CD4-positive, alpha-beta memory T cell (primary cell): ENCODE measurements around the gene XRN2. TPM values are rescaled to one million over a fixed set of nuclear protein-coding genes. Genes with fewer than 3 reads are reported as not detected.

Experiments used
- CTCF ChIA-PET: fragments of 350-600 bp; sonication (Branson Sonifier 250); formaldehyde crosslinking; loops from one replicate; lab custom pipeline; 2021; ENCODE audit warnings: inconsistent platforms; ENCODE audit not compliant: partially characterized antibody; lab: Charles Lee
- POLR2A ChIA-PET: fragments of 350-600 bp; sonication (Branson Sonifier 250); formaldehyde crosslinking; loops from one replicate; lab custom pipeline; 2021; ENCODE audit not compliant: partially characterized antibody; lab: Charles Lee
- DNase-seq, 5 donors: peaks; one replicate each; pipeline versions ENCODE4 v3.0.0 to v3.0.0-alpha.2; 2020 to 2022; ENCODE audit warnings: mixed read lengths in 1 of 5
- H3K27ac ChIP-seq: one replicate; pipeline ENCODE4 v1.7.0; 2013; ENCODE audit warnings: low read depth, low read length
- H3K27me3 ChIP-seq: 2 replicates; pipeline ENCODE4 v1.7.0; 2013; ENCODE audit warnings: mild to moderate bottlenecking, low read length, moderate library complexity; ENCODE audit not compliant: insufficient read depth
- H3K36me3 ChIP-seq: 2 replicates; pipeline ENCODE4 v1.7.0; 2013; ENCODE audit warnings: mild to moderate bottlenecking, low read length, moderate library complexity; ENCODE audit not compliant: insufficient read depth
- H3K4me1 ChIP-seq: 2 replicates; pipeline ENCODE4 v1.7.0; 2013; ENCODE audit warnings: mild to moderate bottlenecking, low read length, moderate library complexity; ENCODE audit not compliant: insufficient read depth
- H3K4me3 ChIP-seq, 2 donors: one replicate each; pipeline ENCODE4 v1.7.0; 2013; ENCODE audit warnings: low read length in 2 of 2, mild to moderate bottlenecking in 1 of 2
- H3K9me3 ChIP-seq, 2 donors: one replicate each; pipeline ENCODE4 v1.7.0; 2013; ENCODE audit warnings: low read length in 2 of 2, control low read depth in 1 of 2; ENCODE audit not compliant: control insufficient read depth in 1 of 2
- H3K27ac Mint-ChIP-seq, 7 donors: one replicate each; pipeline ENCODE4 v1.8.0; 2020 to 2021; ENCODE audit warnings: mixed read lengths in 7 of 7, mild to moderate bottlenecking in 6 of 7, inconsistent platforms in 3 of 7, moderate library complexity in 3 of 7
- H3K27me3 Mint-ChIP-seq, 2 donors: one replicate each; pipeline ENCODE4 v1.8.0; 2020 to 2021; ENCODE audit warnings: mixed read lengths in 2 of 2
- H3K36me3 Mint-ChIP-seq, 2 donors: one replicate each; pipeline ENCODE4 v1.8.0; 2020 to 2021; ENCODE audit warnings: mixed read lengths in 2 of 2, inconsistent platforms in 1 of 2, mild to moderate bottlenecking in 1 of 2
- H3K4me1 Mint-ChIP-seq, 4 donors: one replicate each; pipeline ENCODE4 v1.8.0; 2020 to 2021; ENCODE audit warnings: mixed read lengths in 4 of 4, mild to moderate bottlenecking in 1 of 4
- H3K4me3 Mint-ChIP-seq, 8 donors: one replicate each; pipeline ENCODE4 v1.8.0; 2020 to 2021; ENCODE audit warnings: mixed read lengths in 8 of 8, mild to moderate bottlenecking in 7 of 8, moderate library complexity in 6 of 8, inconsistent platforms in 3 of 8
- H3K9me3 Mint-ChIP-seq, 8 donors: one replicate each; pipeline ENCODE4 v1.8.0; 2020 to 2021; ENCODE audit warnings: mixed read lengths in 8 of 8, mild to moderate bottlenecking in 5 of 8, inconsistent platforms in 3 of 8, moderate library complexity in 1 of 8
- intact Hi-C: fragments of 100-400 bp; cut with micrococcal nuclease; formaldehyde crosslinking; loops from one replicate; pipeline ENCODE4 v1.15.1; 2023
- polyA plus RNA-seq, 2 donors: library from polyadenylated mRNA; unstranded; fragments of 300-500 nt; fragmentation: Illumina TruSeq; gene quantifications; one replicate each; pipeline ENCODE4 v1.2.3, GENCODE V29; 2021
- total RNA-seq, 2 experiments: library from RNA; stranded (reverse); gene quantifications; one replicate each; pipeline ENCODE4 v1.2.3, GENCODE V29; 2021

The XRN2 gene
- total and polyA plus RNA-seq, 4 experiments from 2014 or later, result 52.8 to 80.3 (median 64.6) TPM

DNA sequence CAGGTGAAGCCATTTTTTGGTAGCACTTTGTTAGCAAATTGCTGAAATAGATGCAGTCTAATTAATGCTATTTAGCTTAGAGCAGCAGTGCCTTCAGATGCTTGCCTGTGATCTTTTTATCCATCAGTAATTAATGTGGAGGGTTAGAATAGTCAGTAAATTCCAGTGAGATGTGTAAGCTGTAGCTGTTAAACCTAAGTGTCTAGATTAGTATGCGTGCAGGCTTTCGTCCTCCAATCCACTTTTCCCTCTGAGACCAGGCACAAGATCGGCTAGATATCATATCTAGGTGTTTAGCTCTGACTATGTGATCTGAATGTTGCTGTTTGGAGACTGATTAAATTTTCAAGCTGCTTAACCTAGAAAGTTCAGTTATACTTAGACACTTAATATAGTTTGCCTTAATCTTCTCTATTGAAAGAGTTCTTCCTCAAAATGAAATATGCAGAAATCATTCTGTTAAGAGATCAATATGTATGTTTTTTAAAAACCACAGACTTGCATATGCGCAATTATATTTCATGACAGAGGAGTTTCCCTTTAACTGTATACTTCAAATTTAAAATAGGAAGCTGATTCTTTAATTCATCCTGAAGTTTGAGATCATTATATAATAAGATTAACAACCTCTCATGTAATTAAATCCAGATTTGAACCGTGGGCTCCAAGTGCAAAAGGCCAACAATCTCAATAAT is 41.2 kb downstream of the XRN2 start:
- no peak overlapping the region for H3K27ac ChIP-seq
- no peaks in the 10 kb centered on the region for H3K4me1 ChIP-seq
- intact Hi-C loops, result no loop called here
- no peak for DNase-seq
- no peaks in the 10 kb centered on the region for H3K9me3 ChIP-seq
- no peak overlapping the region for H3K4me3 Mint-ChIP-seq
- H3K27me3 Mint-ChIP-seq, result no peaks in the 10 kb centered on the region
- no peak overlapping the region for H3K4me3 ChIP-seq
- H3K36me3 ChIP-seq, result peaks cover 44% of the 10 kb centered on the region
- peaks cover 0 to 3% (median 1%) of the 10 kb centered on the region in 4 donors for H3K4me1 Mint-ChIP-seq
- POLR2A ChIA-PET, result interaction anchor here (0.8 kb wide), 1 partner anchor 12 kb away, joined by 3 read pairs; no protein-coding TSS in a partner anchor
- peak overlapping the region in 1 of 7 donors; percentile 5 for H3K27ac Mint-ChIP-seq
- no peaks in the 10 kb centered on the region for H3K27me3 ChIP-seq
- no peaks in the 10 kb centered on the region for H3K9me3 Mint-ChIP-seq
- CTCF ChIA-PET, result interaction anchor here (0.9 kb wide), 1 partner anchor 109 kb away, joined by 4 read pairs; no protein-coding TSS in a partner anchor
- peaks cover 56 to 72% of the 10 kb centered on the region in 2 donors for H3K36me3 Mint-ChIP-seq

DNA sequence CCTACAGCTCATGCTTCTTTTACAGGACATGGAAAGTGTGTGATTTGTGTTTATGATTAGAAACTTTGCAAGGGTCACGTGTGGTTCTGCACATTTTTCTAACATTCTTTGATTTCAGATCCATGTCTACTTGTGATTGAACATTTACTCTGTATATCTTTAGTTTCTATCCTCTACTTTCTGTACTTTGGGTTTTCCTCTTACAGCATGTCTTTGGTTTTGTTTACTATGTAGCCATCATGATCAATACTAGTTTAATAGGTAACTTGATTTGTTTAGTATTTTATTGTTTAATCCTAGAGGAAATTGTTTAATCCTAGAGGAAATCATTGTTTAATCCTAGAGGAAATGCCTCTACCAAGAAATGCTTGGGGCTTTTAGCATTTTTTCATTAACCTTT is 41.8 kb downstream of the XRN2 start:
- H3K36me3 Mint-ChIP-seq, result peaks cover 52 to 71% of the 10 kb centered on the region in 2 donors
- peaks cover 41% of the 10 kb centered on the region for H3K36me3 ChIP-seq
- H3K4me3 Mint-ChIP-seq, result no peak overlapping the region
- H3K27ac ChIP-seq, result no peak overlapping the region
- no peaks in the 10 kb centered on the region for H3K27me3 ChIP-seq
- ChIA-PET POLR2A (interaction anchor here (0.8 kb wide), 1 partner anchor 12 kb away, joined by 3 read pairs; no protein-coding TSS in a partner anchor), CTCF (interaction anchor here (0.9 kb wide), 1 partner anchor 109 kb away, joined by 4 read pairs; no protein-coding TSS in a partner anchor)
- no peak for DNase-seq
- H3K27ac Mint-ChIP-seq, result no peak overlapping the region
- H3K4me3 ChIP-seq, result no peak overlapping the region
- H3K4me1 Mint-ChIP-seq, result peaks cover 0 to 2% (median under 1%) of the 10 kb centered on the region in 4 donors
- H3K27me3 Mint-ChIP-seq, result no peaks in the 10 kb centered on the region
- no peaks in the 10 kb centered on the region for H3K4me1 ChIP-seq
- intact Hi-C loops, result no loop called here
- no peaks in the 10 kb centered on the region for H3K9me3 ChIP-seq
- H3K9me3 Mint-ChIP-seq, result no peaks in the 10 kb centered on the region

DNA sequence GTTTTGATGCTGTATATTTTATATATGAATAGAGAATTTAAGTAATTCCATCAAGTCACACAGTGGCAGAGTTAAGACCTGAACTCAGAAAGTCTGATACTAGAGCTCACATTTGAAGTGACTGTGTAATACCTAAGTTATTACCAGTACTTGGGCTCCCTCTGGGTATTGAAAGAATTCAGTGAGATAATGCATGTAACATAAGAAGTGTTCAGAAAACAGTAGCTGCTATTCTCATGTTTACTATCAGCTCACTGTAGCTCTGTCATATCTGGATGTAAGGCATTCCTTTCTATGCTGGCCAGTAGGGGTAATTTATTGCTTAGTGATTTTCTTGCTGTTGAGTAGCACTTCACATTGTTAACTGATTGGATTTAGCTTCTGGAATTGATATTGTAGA is 49.6 kb downstream of the XRN2 start:
- no peaks in the 10 kb centered on the region for H3K9me3 ChIP-seq
- Mint-ChIP-seq H3K4me1 (peaks cover 0 to 1% (median 0%) of the 10 kb centered on the region in 4 donors), H3K9me3 (no peaks in the 10 kb centered on the region), H3K4me3 (no peak overlapping the region), H3K27ac (no peak overlapping the region), H3K27me3 (no peaks in the 10 kb centered on the region), H3K36me3 (peaks cover 33 to 48% of the 10 kb centered on the region in 2 donors)
- DNase-seq, result no peak
- no peak overlapping the region for H3K4me3 ChIP-seq
- intact Hi-C loops, result no loop called here
- H3K27me3 ChIP-seq, result no peaks in the 10 kb centered on the region
- CTCF ChIA-PET, result no interaction called here
- peaks cover 22% of the 10 kb centered on the region for H3K36me3 ChIP-seq
- POLR2A ChIA-PET, result interaction anchor here (1.1 kb wide), 1 partner anchor 49 kb away, joined by 6 read pairs; the partner anchor contains the start of gene XRN2
- H3K27ac ChIP-seq, result no peak overlapping the region
- no peaks in the 10 kb centered on the region for H3K4me1 ChIP-seq

DNA sequence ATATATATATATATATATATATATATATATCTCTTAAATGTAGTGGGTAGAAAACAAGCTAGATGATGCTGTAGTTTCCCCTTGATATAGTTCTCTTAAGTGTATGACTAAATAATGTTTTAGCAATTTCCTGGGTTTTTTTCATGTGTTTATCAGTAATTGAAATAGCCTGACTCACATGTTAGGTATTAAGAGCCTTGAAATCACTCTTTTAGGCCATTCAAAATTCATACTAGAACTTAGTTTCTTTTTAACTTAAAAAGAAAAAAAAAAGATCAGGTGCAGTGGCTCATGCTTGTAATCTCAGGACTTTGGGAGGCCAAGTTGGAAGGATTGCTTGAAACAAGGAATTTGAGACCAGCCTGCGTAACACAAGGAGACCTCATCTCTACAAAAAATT is 50.1 kb downstream of the XRN2 start:
- POLR2A ChIA-PET, result interaction anchor here (1.1 kb wide), 1 partner anchor 50 kb away, joined by 6 read pairs; the partner anchor contains the start of gene XRN2
- peaks cover 33 to 46% of the 10 kb centered on the region in 2 donors for H3K36me3 Mint-ChIP-seq

DNA sequence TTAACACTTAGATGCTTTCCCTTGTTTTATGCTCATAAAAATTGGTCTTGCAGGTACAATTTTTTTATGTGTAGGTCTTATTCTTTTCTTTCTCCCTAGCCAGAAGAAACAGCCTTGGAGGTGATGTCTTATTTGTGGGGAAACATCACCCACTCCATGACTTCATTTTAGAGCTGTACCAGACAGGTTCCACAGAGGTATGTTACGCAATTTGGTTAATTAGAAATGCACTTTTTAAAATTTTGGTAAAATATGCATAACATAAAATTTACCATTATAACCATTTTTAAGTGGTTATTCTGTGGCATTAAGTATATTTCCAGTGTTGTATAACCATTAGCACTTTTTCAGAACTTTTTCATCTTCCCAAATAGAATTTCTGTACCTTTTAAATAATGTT is 52.9 kb downstream of the XRN2 start:
- H3K4me1 ChIP-seq, result no peaks in the 10 kb centered on the region
- H3K4me3 ChIP-seq, result no peak overlapping the region
- ChIA-PET POLR2A (interaction anchor here (1.2 kb wide), 1 partner anchor 11 kb away, joined by 3 read pairs; no protein-coding TSS in a partner anchor), CTCF (no interaction called here)
- Mint-ChIP-seq H3K4me1 (peaks cover 0 to 5% (median 3%) of the 10 kb centered on the region in 4 donors), H3K27me3 (no peaks in the 10 kb centered on the region), H3K4me3 (no peak overlapping the region), H3K27ac (no peak overlapping the region), H3K9me3 (no peaks in the 10 kb centered on the region), H3K36me3 (peaks cover 37 to 48% of the 10 kb centered on the region in 2 donors)
- H3K27ac ChIP-seq, result no peak overlapping the region
- no peaks in the 10 kb centered on the region for H3K9me3 ChIP-seq
- no peak for DNase-seq
- no peaks in the 10 kb centered on the region for H3K27me3 ChIP-seq
- peaks cover 28% of the 10 kb centered on the region for H3K36me3 ChIP-seq
- intact Hi-C loops, result no loop called here

More for the DNA sequence above, 50.1 kb downstream of the XRN2 start:
- no peaks in the 10 kb centered on the region for H3K4me1 ChIP-seq
- H3K27ac ChIP-seq, result no peak overlapping the region
- CTCF ChIA-PET, result interaction anchor here (0.9 kb wide), 1 partner anchor 494 kb away, joined by 3 read pairs; no protein-coding TSS in a partner anchor
- intact Hi-C loops, result no loop called here
- Mint-ChIP-seq H3K4me3 (no peak overlapping the region), H3K27me3 (no peaks in the 10 kb centered on the region), H3K4me1 (peaks cover 0 to 1% (median 0%) of the 10 kb centered on the region in 4 donors), H3K27ac (peak overlapping the region in 1 of 7 donors; percentile 13), H3K9me3 (no peaks in the 10 kb centered on the region)
- DNase-seq, result no peak
- no peak overlapping the region for H3K4me3 ChIP-seq
- H3K9me3 ChIP-seq, result no peaks in the 10 kb centered on the region
- peaks cover 24% of the 10 kb centered on the region for H3K36me3 ChIP-seq
- no peaks in the 10 kb centered on the region for H3K27me3 ChIP-seq

DNA sequence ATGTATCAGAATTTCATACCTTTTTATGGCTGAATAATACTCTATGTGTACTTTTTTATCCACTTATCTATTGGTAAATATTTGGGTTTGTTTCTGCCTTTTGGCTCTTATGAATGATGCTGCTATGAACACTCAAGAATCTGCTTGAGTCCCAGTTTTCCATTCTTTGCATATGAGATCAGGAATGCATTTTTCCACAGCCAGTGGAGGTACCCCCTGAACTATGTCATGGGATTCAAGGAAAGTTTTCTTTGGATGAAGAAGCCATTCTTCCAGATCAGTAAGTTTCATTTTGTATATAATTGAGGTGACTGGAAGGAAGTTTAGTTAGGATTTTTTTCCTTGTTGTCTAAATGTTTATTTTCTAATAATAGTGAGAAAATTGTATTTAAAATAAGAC is 53.3 kb downstream of the XRN2 start:
- no peaks in the 10 kb centered on the region for H3K27me3 Mint-ChIP-seq
- H3K4me3 Mint-ChIP-seq, result no peak overlapping the region
- no peaks in the 10 kb centered on the region for H3K9me3 Mint-ChIP-seq
- no peaks in the 10 kb centered on the region for H3K9me3 ChIP-seq
- H3K27me3 ChIP-seq, result no peaks in the 10 kb centered on the region
- peaks cover 39 to 52% of the 10 kb centered on the region in 2 donors for H3K36me3 Mint-ChIP-seq
- ChIA-PET POLR2A (interaction anchor here (1.2 kb wide), 1 partner anchor 12 kb away, joined by 3 read pairs; no protein-coding TSS in a partner anchor), CTCF (no interaction called here)
- no peak overlapping the region for H3K27ac ChIP-seq
- H3K4me1 ChIP-seq, result no peaks in the 10 kb centered on the region
- no peak for DNase-seq
- peak overlapping the region in 1 of 7 donors; percentile 31 for H3K27ac Mint-ChIP-seq
- no peak overlapping the region for H3K4me3 ChIP-seq
- intact Hi-C loops, result no loop called here
- H3K36me3 ChIP-seq, result peaks cover 28% of the 10 kb centered on the region
- peaks cover 0 to 5% (median 3%) of the 10 kb centered on the region in 4 donors for H3K4me1 Mint-ChIP-seq

DNA sequence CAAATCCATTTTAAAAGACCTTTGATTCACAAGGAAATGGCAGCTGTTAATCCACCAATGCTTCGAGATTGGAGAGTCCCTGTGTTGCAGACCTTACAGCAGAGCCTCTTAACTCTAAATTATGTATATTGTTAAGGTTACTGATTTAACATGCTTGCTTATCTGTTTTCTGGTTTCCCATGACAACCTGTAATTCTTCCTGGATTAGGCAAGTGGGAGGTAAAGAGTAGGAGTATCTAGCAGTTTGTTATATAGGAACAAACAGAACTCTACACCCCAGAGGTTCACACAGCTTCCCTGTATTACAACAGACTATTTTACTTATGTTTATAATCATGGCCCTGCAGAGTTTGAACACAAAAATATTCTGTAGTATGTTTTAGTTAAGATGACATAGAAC is 54.7 kb downstream of the XRN2 start:
- DNase-seq, result no peak
- Mint-ChIP-seq H3K36me3 (peaks cover 47 to 62% of the 10 kb centered on the region in 2 donors), H3K4me3 (no peak overlapping the region), H3K27me3 (no peaks in the 10 kb centered on the region), H3K4me1 (peaks cover 2 to 5% (median 4%) of the 10 kb centered on the region in 4 donors), H3K9me3 (no peaks in the 10 kb centered on the region), H3K27ac (no peak overlapping the region)
- intact Hi-C loops, result no loop called here
- Histone ChIP-seq H3K27me3 (no peaks in the 10 kb centered on the region), H3K4me3 (no peak overlapping the region), H3K9me3 (no peaks in the 10 kb centered on the region), H3K4me1 (no peaks in the 10 kb centered on the region), H3K27ac (no peak overlapping the region), H3K36me3 (peaks cover 34% of the 10 kb centered on the region)
- ChIA-PET CTCF (no interaction called here), POLR2A (no interaction called here)
